Sciatic nerve (tissue), 2 donors: ENCODE data around the gene RNU6-1. TPM values are rescaled to one million over a fixed set of nuclear protein-coding genes. Genes with fewer than 3 reads are reported as not detected.

Experiments used
- ATAC-seq: fragments of 200-7000 bp; cut with Tn5 transposase; one replicate; pipeline ENCODE4 v1.9.1; 2020; ENCODE audit warnings: mild to moderate bottlenecking, moderate library complexity
- DNase-seq: peaks from one replicate; pipeline ENCODE4 v3.0.0-alpha.2; 2020; ENCODE audit warnings: low spot score
- intact Hi-C: fragments of 100-400 bp; cut with DNase I; formaldehyde crosslinking; loops from one replicate; pipeline ENCODE4 v1.14.2; 2022
- total RNA-seq: library from RNA; stranded (reverse); fragmentation: NEBNext Ultra II Directional; extraction: Animal tissue kit (Norgen Biotek cat#: 25700); gene quantifications from one replicate; pipeline ENCODE4 v1.2.1, GENCODE V29; 2021
- donor health status: DM: no; HTN: no; CAD: no.
- donor health status: DM: no; HTN: no; CAD: no.

RNU6-1 gene
- total RNA-seq, 1 donor from 2014 or later: not detected

DNA sequence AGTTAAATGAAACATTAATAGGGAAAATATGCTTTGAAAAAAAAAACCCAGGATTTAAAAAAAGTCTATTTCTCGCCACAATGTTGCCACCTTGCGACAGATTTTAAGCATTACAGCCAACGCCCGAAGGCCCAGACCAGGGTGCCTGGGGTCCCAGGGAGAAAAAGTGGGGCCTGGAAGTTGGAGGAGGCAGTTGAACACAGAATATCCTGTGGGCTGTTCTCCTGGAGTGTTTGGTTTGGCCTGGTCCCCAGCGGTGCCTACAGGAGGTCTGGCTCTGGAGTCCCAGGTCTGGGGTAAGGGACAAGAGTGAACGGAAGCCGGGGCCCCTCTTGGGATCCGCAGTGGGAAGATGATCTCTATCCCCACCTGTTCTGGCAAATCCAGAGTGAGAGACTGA is 3.4 kb downstream of the RNU6-1 start:
- DNase-seq: peak; percentile 75
- intact Hi-C loops: loop anchor here (5.0 kb wide), 2 partner anchors 379 to 889 kb away; no protein-coding TSS in a partner anchor
- ATAC-seq: no peak

DNA sequence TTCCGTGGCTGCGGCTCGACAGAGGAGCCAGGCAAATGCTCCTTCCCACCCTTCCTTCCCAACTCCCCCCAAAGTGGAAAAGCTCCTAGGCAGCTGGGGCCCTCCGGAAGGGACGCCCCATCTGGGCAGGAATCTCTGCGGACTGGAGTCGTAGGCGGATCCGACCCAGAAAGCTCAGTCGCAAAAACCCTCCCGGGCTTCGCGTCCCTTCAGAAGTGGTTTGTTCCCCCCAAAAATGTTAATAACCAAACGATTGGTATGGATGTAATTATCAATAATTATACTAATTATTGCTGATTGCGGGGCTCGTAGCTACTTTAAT is 3.8 kb downstream of the RNU6-1 start:
- ATAC-seq: no peak
- intact Hi-C loops: loop anchor here (5.0 kb wide), 2 partner anchors 379 to 889 kb away; no protein-coding TSS in a partner anchor
- DNase-seq: no peak

DNA sequence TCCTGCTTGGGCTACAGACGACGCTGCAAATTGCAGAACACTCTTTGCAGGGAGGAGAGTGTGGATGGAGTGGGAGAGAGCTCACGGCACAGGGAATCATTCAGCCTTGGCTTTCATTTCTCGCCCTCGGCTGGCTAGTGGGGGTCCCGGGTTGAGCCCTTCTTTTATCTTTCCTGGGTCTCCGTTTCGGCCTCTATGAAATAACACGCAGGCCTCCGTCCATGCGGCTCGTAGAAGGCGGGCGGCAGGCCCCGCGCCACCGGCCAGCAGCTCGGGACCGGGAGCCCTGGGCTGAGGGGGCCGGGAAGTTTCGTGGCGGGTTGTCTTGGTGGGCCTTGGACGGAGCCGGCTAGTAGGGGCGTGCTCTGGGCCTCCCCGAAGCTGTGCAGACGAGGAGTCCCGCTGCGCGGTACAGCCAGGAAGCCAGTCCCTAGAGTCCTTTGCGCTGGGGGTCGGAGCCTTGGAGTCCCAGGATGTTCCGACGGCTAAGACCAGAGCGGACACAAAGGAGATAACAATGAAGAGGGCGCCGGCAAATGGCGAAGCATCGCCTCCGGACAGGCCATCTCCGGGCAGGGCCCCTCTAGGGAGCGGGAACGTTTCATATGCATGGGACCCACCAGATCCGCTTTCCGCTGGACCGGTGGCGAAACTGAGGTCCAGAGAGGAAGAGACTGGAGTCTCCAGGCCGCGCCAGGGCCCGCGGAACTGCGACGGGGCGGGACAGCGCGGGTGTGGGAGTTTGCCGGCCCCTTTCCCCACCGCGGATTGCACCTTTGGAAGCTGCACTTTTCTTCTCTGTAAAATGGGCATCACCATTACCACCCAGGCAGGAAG is 4.3 kb downstream of the RNU6-1 start:
- ATAC-seq: no peak
- intact Hi-C loops: loop anchor here (5.0 kb wide), 2 partner anchors 378 to 888 kb away; no protein-coding TSS in a partner anchor
- DNase-seq: no peak

DNA sequence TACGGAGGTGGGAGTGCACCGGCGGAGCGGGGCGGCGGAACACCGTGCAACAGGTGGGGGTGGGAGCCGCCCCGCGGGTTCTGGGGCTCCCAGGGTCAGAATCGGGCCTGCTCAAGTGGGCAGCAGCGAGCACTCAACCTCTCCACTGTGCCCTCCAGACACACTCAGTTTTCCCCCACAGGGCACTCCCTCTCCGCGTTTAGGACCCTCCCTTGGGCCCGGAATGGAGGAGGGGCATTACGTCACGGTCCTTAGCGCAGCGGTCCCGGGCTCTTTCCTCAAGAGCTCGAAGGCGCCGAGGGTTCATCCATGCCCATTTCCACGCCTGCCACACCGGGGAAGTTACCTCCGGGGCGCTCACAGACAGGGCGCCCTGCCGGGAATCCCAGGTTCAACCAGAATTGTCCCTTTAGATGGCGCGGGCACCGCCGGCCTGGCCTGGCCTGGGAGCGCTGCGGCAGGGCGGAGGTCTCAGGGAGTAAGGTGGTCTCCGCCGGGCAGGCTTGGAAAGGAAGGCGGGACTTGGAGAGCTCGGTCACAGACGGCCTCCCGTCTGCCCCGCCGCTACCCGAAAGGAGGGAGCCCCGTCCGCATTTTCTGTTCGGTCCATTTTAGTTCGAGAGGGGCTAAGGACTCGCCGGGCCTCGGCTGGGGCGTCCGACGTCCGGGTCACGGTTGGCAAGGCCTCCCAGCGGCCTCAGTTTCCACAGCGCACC is 5.1 kb downstream of the RNU6-1 start:
- intact Hi-C loops: loop anchor here (5.0 kb wide), 2 partner anchors 377 to 887 kb away; no protein-coding TSS in a partner anchor
- DNase-seq: no peak
- ATAC-seq: no peak

DNA sequence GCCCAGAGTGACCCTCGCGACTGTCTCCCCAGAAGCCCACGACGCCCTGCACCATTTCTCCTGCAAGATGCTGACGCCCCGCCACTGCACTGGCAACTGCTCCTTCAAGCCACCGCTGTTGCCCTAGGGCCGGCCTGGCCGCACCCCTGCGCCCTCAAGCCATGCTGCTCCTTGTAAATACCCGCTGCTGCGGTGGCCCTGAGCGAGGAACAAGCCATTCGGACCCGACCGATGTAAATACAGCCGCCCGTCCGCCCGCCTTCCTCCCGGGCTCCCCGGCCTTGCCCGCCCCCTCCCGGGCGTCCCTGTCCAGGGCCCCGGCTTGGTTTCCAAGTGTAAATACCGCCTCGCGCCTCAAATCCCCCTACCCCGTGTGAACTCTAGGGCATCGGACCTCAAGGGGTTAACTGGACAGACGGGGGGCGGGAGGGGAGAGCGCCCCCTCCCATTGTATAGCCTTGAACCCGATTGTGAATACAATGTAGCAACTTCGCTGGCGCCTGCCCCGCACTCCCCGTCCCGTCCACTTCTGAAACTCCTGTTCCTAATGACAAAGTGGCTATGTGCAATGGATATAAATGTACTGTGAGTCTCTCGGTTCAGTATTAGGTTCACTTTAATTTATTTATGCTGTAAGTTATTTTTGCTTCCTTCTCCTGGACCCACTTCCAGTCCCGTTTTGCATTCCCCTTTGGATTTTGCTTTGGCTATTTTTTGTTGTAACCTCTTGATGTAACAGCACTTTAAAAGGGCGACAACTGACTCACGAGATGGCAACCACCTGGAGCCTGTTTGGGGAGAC is 5.9 kb downstream of the RNU6-1 start:
- intact Hi-C loops: no loop called here
- peak; percentile 29 for ATAC-seq
- peak; percentile 57 for DNase-seq

DNA sequence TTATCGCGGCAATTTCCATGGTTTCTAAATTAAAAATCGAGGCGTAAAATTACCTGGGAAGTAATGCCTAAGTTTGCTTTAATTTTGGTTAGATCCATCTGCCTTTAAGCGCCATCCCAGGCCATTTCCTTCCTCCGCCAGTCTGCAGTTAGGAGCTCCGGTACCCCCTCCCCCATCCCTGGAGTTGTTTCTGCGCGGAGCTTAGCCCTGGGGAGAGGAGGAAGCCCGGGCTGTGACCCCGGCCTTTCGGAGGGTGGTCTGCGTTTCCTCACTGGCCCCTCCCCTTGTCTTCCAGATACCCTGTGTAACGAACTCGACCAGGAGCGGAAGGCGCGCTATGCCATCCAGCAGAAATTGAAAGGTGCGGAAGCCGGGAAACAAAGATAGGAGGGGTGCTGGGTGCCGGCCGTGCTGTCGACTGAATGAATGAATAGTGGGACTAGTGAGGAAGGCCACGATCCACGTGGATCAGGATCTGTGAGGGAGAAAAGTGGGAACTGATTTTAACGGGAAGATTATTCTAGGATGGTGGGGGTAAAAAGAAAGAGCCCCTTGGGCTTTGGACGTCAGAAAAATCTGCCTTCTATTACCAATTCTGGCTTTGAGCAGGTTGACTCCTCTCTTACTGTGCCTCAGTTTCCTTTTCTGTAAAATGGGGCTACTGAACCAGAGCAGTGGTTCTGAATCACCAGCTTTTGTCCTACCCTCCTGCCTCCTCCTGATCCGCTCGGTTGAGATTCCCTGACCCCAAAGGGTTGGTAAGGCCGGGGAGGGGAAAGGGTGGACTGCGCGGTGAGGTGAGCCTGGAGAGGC is 6.7 kb downstream of the RNU6-1 start:
- ATAC-seq (no peak), DNase-seq (peak; percentile 51)
- intact Hi-C loops: no loop called here

DNA sequence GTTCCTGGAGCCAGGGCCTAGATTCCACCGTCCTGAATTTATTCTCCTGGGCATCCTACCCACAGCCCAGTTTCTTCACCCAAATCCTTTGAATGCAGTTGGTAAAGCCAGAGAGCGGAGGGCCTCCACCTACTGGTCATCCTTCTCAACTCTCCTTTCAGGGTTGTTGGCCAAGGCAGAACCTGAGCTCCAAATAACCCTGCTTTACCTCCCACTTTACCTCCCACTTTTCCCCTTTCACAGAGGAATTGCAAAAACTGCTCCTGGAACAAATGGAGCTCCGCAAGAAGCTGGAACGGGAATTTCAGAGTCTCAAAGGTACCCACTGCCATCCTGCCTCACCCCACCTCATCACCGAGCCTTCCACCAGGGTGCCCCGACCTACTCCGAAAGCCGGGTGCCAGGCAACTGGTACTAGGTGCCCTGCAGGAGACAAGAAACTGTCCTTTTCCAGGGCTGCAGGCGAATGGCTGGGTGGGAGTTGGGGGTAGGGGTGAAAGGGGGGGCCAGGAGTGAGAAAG is 7.8 kb downstream of the RNU6-1 start:
- ATAC-seq: no peak
- DNase-seq: no peak
- intact Hi-C loops: no loop called here

DNA sequence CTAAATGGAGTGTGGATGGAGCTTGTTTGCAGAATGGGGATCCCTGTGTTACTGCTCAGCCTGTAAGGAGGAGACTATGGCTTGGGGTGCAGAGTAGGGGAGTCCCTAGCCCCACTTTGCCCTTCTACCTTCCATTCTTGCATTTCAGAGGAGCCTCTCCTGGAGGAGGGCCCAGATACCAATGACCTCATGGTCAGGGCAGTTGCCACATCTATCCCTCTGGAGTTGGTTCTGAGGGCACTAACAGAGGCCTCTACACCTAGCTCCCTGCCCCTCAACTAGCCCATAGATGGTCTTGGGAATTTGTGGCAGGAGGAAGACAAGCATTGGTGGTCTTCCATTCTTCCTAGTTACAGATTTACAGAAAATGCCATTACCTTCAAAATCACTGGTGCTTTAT is 8.5 kb downstream of the RNU6-1 start:
- DNase-seq (no peak), ATAC-seq (no peak)
- intact Hi-C loops: no loop called here

DNA sequence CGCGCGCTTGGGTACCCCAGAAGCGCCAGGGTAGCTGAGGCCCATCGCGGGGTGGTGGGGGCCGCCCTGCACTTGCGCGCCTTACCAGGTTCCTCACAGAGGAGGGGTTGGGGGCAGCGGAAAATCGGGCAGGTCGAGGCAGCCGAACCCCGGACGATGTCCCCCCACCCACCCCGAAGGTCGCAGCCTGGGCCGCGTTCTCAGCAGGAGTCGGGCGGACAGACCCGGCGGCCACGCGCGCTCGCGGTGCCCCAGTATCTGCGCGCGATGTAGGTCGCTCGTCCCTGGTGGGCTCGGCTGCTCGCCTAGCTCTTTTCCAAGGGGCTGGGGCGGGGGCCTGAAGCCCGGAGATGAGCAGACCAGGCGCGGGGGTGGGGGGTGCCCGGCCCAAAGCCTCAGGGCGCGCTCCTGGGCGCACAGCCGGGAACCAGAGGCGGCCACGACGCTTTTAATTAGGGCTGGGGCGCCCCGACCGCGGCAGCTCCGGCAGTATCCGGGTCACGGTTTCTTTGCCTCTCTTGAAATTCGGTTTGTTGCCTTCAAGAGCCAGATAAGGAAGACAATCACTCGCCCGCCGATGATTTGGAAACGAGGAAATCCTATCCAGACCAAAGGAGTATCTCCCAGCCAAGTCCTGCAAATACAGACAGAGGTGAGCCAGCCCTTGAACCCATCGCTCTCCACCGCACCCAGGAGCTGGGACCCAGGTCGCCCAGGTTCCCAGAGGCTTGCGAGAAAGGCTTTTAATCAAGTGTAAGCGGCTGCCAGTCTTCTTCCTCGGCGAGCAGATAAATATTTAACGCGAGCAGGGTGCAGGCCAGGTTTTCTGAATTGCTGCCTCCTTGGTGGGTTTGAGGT is 10.0 kb downstream of the RNU6-1 start:
- intact Hi-C loops: no loop called here
- ATAC-seq (no peak), DNase-seq (no peak)

DNA sequence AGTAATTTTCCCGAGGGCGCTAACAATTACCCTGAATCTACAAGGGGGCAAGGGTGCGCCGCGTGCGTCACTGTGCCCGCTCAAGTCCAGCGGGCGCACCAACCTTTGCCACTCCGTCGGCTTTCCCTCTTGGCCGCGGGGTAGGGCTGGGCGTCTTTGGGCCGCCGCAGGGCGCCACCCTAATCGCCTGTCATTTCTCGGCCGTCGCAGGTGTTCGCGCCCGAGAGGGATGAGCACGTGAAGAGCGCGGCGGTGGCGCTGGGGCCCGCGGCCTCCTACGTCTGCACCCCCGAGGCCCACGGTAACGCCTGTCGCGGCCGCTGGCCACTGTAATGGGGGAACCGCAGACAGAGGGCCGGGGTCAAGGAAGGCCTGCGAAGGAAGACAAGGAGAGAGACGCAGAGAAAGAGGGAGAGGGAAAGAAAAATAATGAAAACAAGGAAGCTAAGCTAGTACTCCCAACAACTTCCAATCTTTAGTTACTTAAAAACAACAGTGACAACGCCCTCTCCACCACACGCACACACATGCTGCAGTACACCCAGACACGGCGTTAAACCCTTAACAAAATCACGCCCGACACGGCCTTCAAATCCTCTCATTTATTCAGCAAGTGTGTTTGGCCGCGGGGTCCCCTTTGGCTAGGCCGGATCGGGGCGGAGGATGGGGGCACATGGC is 10.7 kb downstream of the RNU6-1 start:
- DNase-seq: no peak
- intact Hi-C loops: no loop called here
- no peak for ATAC-seq

DNA sequence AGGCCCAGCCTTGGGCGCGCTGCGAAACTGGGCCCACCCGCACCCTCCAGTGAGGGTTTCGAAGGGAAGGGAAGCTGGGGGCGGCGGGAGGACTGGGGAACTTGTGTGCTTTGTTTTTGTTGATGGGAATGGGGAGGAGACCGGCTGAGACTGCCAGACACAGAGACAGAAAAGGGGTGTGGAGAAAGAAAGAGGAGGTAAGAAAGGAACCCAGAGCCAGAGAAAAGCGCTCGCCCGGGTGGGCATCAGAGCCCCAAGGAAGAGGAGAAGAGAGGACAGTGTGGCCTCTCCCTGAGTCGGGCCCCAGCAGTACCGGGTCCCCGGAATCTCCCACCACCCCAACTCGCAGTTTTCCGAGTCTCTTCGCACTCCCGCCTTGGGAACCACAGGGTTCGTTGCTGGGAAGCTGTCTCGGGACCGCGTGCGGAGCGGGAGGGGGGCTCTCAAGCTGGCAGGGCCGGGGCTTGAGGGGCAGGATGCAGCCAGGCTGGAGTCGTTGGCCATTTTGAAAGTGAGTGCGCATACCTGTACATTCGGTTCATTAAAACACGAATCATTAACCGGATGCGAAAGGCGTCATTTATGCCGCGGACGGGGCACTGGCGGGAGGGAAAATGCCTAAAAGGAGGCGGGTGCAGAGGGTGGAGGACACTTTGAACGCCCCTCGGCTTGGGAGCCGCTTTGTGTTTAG is 11.4 kb downstream of the RNU6-1 start:
- DNase-seq: no peak
- ATAC-seq: no peak
- intact Hi-C loops: no loop called here

DNA sequence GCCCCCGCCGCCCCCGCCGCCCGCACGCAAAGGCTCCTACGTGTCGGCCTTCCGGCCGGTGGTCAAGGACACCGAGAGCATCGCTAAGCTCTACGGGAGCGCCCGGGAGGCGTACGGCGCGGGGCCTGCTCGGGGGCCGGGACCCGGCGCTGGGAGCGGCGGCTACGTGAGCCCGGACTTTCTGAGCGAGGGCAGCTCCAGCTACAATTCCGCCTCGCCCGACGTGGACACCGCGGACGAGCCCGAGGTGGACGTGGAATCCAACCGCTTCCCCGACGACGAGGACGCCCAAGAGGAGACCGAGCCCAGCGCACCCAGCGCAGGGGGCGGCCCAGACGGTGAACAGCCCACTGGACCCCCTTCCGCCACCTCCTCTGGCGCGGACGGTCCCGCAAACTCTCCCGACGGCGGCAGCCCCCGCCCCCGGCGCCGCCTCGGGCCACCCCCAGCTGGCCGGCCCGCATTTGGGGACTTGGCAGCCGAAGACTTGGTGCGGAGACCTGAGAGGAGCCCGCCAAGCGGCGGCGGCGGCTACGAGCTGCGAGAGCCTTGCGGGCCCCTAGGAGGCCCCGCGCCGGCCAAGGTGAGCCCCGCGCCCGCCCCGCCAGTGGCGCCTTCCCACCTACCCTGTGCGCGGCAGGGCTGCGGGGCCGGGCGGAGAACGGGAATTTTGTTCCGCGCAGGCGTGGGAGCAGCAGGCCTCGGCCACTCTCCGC is 12.1 kb downstream of the RNU6-1 start:
- ATAC-seq (no peak), DNase-seq (no peak)
- intact Hi-C loops: no loop called here

DNA sequence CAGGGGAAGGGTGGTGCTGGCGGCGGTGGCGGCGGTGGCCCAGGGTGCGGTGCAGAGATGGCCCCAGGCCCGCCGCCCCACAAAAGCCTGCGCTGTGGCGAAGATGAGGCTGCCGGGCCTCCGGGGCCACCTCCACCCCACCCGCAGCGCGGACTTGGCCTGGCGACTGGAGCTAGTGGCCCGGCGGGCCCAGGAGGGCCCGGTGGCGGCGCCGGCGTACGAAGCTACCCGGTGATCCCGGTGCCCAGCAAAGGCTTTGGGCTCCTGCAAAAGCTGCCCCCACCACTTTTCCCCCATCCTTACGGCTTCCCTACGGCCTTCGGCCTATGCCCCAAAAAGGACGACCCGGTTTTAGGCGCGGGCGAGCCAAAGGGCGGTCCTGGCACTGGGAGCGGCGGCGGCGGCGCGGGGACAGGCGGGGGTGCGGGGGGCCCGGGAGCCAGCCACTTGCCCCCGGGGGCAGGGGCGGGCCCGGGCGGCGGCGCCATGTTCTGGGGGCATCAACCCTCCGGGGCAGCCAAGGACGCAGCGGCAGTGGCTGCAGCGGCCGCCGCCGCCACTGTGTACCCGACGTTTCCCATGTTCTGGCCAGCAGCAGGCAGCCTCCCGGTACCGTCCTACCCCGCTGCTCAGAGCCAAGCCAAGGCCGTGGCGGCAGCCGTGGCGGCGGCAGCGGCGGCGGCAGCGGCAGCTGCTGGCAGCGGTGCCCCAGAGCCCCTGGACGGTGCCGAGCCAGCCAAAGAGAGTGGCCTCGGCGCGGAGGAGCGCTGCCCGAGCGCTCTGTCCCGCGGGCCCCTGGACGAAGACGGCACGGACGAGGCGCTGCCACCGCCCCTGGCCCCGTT is 12.9 kb downstream of the RNU6-1 start:
- ATAC-seq (no peak), DNase-seq (no peak)
- intact Hi-C loops: no loop called here

DNA sequence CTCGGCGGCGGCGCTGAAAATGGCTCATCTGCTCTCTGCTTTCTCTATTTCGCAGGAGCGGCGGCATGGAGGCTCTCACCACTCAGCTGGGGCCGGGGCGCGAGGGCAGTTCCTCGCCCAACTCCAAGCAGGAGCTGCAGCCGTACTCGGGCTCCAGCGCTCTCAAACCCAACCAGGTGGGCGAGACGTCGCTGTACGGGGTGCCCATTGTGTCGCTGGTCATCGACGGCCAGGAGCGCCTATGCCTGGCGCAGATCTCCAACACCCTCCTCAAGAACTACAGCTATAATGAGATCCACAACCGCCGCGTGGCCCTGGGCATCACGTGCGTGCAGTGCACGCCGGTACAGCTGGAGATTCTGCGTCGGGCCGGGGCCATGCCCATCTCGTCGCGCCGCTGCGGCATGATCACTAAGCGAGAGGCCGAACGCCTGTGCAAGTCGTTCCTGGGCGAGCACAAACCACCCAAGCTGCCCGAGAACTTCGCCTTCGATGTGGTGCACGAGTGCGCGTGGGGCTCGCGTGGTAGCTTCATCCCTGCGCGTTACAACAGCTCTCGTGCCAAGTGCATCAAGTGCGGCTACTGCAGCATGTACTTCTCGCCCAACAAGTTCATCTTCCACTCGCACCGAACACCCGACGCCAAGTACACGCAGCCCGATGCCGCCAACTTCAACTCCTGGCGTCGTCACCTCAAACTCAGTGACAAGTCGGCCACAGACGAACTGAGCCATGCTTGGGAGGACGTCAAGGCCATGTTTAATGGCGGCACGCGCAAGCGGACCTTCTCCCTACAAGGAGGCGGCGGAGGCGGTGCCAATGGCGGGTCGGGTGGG is 13.7 kb downstream of the RNU6-1 start:
- peak; percentile 51 for DNase-seq
- ATAC-seq: no peak
- intact Hi-C loops: no loop called here
